Stimulated activated CD4-positive, alpha-beta T cell treated with anti-CD3 and anti-CD28 coated beads, Interleukin-1b, Interleukin-23, amount 100 ng/mL, for 24 hours (primary cell): ENCODE results near the gene CCR5AS.
"Not testable (repeated sequence)": the region's sequence is repeated elsewhere in the genome, so short reads cannot be mapped to it uniquely, and the experiment has no call there.

Experiments
- DNase-seq, 4 experiments: peaks; one replicate each; pipeline ENCODE4 v3.0.0-alpha.2; 2020; ENCODE audit warnings: low read depth in 4 of 4, low spot score in 1 of 4

CCR5AS gene

GRCh38 chr3:46358466-46358865, 48.4 kb downstream of the CCR5AS start:
- no peak for DNase-seq

DNA sequence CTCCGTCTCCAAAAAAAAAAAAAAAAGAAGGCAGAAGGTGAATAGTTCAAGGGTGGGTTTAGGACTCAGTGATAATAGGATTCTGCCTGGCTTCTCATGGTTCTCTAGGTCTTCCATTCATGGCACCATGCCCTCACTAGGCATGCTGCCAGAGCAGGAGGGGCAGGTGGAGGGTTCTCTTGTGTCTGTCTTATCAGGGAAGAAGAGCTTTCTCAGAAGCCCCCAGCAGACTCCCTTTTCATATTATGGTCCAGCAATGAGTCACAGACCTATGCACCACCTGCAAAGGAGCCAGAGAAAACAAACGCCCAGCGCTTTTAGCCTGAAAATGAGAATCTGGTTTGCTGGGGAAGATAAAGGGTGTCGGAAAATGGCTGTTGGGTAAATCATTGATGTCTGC, 50.0 kb downstream of the CCR5AS start:
- no peak for DNase-seq

- DNase-seq: no peak
Observed at GRCh38 chr3:46356276-46356675, 50.6 kb downstream of the CCR5AS start.

GRCh38 chr3:46354984-46355383, 51.9 kb downstream of the CCR5AS start:
- DNase-seq: no peak

GRCh38 chr3:46354478-46354877, 52.4 kb downstream of the CCR5AS start:
- DNase-seq: no peak

- DNase-seq: peak in 1 of 4 experiments; percentile 25
Observed at GRCh38 chr3:46353647-46354410, 53.0 kb downstream of the CCR5AS start, which contains the start of gene CCR2. CCR2 (plus strand) TSS chr3:46354111; CDS start chr3:46357528, 3,417 bp downstream.

DNA sequence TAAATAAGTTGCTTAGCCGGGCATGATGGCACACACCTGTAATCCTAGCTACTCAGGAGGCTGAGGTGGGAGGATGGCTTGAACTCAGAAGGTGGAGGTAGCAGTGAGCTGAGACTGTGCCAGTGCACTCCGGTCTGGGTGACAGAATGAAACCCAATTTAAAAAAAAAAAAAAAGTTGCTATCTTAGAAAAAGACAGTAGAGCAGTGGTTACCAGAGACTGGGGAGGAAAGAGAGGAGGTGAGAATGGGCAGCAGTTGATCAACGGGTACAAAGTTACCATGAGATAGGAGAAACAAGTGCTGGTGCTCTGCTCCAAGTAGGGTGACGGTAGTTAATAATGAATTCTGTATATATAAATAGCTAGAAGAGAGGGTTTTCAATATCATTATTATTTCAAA, 53.8 kb downstream of the CCR5AS start:
- no peak for DNase-seq

GRCh38 chr3:46351646-46352045, 55.2 kb downstream of the CCR5AS start:
- DNase-seq: no peak

DNA sequence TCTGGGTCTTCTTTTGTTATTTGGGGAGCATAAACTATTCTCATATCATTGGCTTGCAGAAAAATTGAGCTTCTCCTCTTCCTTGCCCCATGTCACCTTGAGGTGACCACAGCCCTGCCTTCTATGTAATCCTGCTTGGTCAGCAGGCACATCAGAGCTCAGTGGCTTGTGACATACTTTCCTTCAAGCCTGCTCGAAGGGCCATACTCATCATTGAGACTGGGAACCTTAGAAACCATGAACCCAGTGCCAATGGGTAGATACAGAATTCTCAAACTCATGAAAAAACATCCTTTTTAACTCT, 56.7 kb downstream of the CCR5AS start:
- no peak for DNase-seq

- no peak for DNase-seq
Observed at GRCh38 chr3:46349484-46350261, 57.2 kb downstream of the CCR5AS start.

- no peak for DNase-seq
Observed at GRCh38 chr3:46348823-46349482, 57.9 kb downstream of the CCR5AS start.

GRCh38 chr3:46344476-46344875, 62.4 kb downstream of the CCR5AS start:
- no peak for DNase-seq

DNA sequence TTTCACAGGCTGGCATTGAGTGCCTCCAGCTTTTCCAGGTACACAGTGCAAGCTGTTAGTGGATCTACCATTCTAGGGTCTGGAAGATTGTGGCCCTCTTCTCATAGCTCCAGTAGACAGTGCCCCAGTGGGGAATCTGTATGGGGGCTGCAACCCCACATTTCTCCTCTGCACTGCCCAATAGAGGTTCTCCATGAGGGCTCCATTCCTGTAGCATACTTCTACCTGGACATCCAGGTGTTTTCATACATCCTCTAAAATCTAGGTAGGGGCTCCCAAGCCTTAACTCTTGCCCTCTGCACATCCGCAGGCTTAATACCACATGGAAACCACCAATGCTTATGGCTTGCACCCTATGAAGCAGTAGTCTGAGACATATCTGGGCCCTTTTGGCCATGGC, 68.0 kb downstream of the CCR5AS start:
- DNase-seq: no peak

- DNase-seq: no peak
Observed at GRCh38 chr3:46337911-46338310, 69.0 kb downstream of the CCR5AS start.

GRCh38 chr3:46335541-46335940, 71.3 kb downstream of the CCR5AS start:
- DNase-seq: no peak

- DNase-seq: no peak
Observed at GRCh38 chr3:46334741-46335478, 72.0 kb downstream of the CCR5AS start.

GRCh38 chr3:46330676-46331075, 76.2 kb downstream of the CCR5AS start:
- DNase-seq: not testable (repeated sequence)

DNA sequence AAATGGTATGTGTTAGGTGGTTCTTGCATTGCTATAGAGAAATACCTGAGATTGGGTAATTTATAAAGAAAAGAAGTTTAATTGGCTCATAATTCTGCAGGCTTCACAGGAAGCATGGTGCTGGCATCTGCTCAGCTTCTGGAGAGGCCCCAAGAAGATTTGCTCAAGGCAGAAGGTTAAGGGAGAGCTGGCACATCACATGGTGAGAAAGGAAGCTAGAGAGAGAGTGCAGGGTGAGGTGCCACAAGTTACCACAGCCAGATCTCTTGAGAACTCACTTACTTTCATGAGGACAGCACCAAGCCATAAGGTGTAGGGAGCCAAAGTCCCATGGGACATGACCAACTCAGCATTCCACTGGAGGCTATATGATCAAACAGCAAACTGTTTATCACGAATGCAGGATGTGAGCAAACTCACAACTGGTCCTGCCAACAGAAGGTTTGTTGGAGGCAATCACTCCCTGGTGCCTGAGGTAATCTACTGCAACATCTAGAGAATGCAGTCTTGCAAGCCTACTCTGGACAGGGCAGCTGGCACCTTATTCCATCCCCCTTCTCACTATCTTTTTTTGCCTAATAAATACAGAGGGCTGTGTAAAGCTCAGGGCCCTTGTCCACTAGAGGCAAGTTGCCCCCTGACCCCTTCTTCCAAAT, 81.1 kb downstream of the CCR5AS start:
- DNase-seq: no peak

- no peak for DNase-seq
Observed at GRCh38 chr3:46324036-46324435, 82.8 kb downstream of the CCR5AS start.

DNA sequence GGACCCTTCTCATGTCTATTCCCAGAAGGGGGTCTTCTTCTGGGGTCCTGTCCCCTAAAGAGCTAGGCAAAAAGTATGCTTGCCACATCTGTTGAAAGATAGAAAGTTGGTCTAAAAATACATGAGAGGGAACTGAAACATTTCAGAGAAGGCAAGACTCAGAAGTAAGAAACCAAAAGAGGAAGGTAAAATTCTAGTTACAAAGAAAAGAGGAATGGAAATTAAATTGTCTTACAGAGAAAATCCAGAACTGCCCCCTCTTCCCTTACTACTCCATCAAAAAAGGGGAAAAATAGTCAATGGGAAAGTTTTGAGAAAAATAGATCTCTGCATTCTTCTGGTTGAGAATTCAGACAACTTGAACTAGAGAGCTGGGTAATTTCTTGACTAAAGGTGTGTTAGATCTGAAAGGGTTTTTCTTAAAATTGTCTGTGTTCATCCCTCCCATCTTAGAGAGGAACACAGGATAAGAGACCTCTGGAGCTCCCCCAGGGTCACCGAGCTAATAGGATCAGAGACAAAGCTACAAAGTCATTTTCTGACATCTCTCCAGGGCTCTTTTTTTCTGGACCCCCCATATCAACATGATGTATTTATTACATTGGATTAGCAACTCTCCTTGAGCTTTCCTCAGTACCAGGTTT, 85.3 kb downstream of the CCR5AS start:
- DNase-seq: no peak
